ENCODE data around the gene RHEB. TPM values are rescaled to one million over a fixed set of nuclear protein-coding genes. Genes with fewer than 3 reads are reported as not detected.

Gene RHEB
- total and polyA plus RNA-seq, 11 donors: 81.4 to 155 (median 106) TPM

DNA sequence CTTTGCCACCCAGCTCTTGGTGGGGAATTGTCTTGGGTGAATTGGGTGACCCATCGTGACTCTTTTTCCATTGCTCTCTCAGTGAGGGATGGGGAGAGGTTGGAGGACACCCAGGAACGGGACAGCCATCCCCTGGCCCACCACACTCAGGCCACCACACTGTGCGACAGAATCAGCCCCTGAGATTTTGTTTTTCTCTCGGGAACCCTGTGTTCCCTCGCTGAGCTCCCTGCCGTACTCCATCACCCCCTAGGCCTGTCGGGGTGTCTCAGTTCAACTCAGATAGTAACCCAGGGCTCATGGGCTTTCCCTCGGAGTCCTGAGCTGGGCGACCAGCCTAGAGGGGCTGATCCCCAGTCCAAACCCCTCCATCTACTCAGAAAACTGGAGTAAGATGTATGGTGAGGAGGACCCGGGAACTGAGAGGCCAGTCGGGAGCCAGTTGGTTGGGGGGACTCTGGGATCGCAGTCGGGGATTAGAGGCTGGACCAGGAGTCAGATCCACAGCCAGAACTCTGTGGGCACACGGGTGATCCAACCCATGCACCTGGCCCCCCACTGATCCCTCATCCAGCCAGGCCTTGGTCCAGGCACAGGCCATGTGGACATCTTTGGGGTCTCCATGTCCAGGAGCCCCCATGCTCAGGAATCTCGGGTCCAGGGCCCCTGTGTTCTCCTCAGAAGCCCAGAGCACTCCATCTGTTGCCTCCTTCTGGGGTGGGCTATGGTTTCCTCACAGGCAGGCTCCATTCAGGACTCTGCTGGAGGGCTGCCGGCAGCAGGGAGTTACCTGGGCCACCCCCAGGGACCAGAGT is 89.1 kb downstream of the RHEB start:
- intact Hi-C loops (cut with DNase I): loop anchor here in 2 of 10 donors (10.0 kb wide), 1 partner anchor 46 kb away; no protein-coding TSS in a partner anchor
- DNase-seq (no peak), ATAC-seq (no peak)
- WGBS, 4 donors: 90 to 93% (median 91%) methylated on average over 15 to 16 of the region's 16 CpGs
- peaks cover 0 to 4% (median 0%) of the 10 kb centered on the region in 9 donors for H3K27me3 ChIP-seq
- H3K4me3 ChIP-seq: no peak overlapping the region
- no peak overlapping the region for H3K27ac ChIP-seq
- no peaks in the 10 kb centered on the region for H3K9me3 ChIP-seq
- H3K4me1 ChIP-seq: peaks cover 0 to 22% (median 2%) of the 10 kb centered on the region in 12 donors
- TF ChIP-seq POLR2A (IDR thresholded peaks at IDR 0.05): no peak
- TF ChIP-seq CTCF (IDR thresholded peaks at IDR 0.05): no peak
- no peaks in the 10 kb centered on the region for H3K36me3 ChIP-seq

- ATAC-seq: no peak
- TF ChIP-seq POLR2A (IDR thresholded peaks at IDR 0.05) (no peak), CTCF (IDR thresholded peaks at IDR 0.05) (no peak)
- Histone ChIP-seq H3K36me3 (no peaks in the 10 kb centered on the region), H3K4me1 (peaks cover 0 to 22% (median 2%) of the 10 kb centered on the region in 12 donors), H3K27me3 (peaks cover 0 to 4% (median 0%) of the 10 kb centered on the region in 9 donors), H3K4me3 (no peak overlapping the region), H3K9me3 (no peaks in the 10 kb centered on the region), H3K27ac (peak overlapping the region in 1 of 12 donors; percentile 13)
- no peak for DNase-seq
- intact Hi-C loops (cut with DNase I): loop anchor here in 2 of 10 donors (10.0 kb wide), 1 partner anchor 45 kb away; no protein-coding TSS in a partner anchor
- WGBS, 4 donors: 63 to 75% (median 67%) methylated on average over 10 of the region's 10 CpGs
These were observed 89.9 kb downstream of the RHEB start for GRCh38 chr7:151429560-151430331.

- 90 to 99% (median 96%) methylated on average over 5 of the region's 5 CpGs for WGBS, 4 donors
- no peak for ATAC-seq
- no peaks in the 10 kb centered on the region for H3K36me3 ChIP-seq
- H3K27ac ChIP-seq: peak overlapping the region in 1 of 12 donors; percentile 13
- DNase-seq: no peak
- H3K4me3 ChIP-seq: no peak overlapping the region
- H3K4me1 ChIP-seq: peaks cover 0 to 22% (median 2%) of the 10 kb centered on the region in 12 donors
- peaks cover 0 to 4% (median 0%) of the 10 kb centered on the region in 9 donors for H3K27me3 ChIP-seq
- no peaks in the 10 kb centered on the region for H3K9me3 ChIP-seq
- TF ChIP-seq POLR2A (IDR thresholded peaks at IDR 0.05): no peak
- no peak for TF ChIP-seq CTCF (IDR thresholded peaks at IDR 0.05)
- intact Hi-C loops (cut with DNase I): no loop called here
These were observed 90.5 kb downstream of the RHEB start for GRCh38 chr7:151429237-151429559.

Data from heart left ventricle (tissue), 16 donors.